HG02678 (cell line): Measurements from ENCODE around the gene FAM72C.
"Not testable (repeated sequence)": the region's sequence is repeated elsewhere in the genome, so short reads cannot be mapped to it uniquely, and the experiment has no call there.

Experiments used
- ATAC-seq: cut with Tn5 transposase; IDR thresholded peaks from one replicate; pipeline ENCODE4 v1.9.1; 2021; ENCODE audit warnings: mild to moderate bottlenecking, moderate library complexity; ENCODE audit not compliant: unreplicated experiment

Gene FAM72C

DNA sequence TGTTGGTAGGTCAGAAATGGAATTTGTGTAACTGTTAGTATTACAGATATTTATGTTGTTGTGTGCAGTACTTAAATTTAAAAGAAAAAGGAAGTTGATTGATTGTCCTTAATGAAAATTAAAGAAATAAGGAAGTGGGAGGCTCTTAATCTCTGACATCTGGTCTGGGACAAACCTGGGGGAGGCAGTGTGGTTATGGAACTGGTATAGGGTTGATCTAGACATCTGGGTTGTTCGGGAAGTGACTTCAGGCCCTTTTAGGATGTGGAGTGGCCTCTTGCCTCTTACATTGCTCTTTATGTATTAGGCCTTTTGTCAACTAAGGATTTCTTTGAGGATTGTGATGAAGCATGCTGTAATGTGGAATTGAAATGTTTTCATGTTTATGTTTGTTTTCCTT lies 16.1 kb upstream of the FAM72C start:
- ATAC-seq: not testable (repeated sequence)

DNA sequence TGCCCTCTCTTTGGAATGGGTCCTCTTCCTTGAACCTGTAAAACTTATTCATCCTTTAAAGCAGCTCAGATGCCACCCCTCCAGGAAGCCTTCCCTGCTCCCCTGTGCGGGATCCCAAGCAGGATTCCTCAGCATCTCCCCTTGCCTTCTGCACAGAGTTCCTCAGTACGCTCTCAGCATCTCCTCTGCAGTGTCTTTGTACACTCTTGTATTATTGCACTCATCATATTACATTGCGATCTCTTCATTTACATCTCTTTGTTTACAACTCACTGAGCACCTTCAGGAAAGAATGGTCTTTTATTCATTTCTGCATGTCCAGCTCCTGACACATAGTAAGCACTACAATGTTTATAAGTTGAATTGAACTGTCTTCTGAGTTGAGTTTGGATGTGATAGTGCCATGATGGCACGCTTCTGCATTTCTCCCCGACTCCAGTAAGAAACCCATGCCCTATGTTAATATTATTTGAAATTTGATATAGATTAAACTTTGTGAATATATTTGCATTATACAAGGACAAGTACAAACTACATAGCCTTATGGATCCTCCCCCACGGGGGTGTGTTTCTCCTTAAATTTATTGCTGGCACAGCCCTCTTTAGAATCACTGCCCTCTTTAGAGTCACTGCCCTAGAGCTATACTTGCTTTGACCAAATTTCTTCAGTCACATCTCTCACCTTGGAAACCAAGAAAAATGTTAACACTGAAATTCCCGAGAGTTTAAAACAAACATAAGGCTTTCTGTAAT lies 13.1 kb upstream of the FAM72C start:
- not testable (repeated sequence) for ATAC-seq

DNA sequence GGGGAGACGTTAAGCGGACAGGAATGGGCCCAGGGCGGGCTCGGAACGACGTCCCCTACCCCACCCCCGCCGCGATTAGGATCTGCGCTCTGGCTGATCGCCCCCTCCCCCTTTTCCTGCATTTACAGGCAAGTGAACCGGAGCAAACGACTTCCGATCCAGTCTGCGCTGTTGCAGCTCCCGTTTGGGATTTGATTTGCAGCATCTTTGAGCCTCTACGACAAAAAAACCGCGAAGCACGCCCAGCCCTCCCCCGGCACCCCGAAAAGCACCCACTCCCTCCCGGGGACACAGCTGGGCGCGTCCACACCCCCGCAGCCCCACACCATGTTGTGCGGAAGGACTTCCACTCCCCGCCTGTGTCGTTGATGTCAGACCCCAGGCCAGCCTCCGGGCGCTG lies 2.6 kb upstream of the FAM72C start:
- not testable (repeated sequence) for ATAC-seq

DNA sequence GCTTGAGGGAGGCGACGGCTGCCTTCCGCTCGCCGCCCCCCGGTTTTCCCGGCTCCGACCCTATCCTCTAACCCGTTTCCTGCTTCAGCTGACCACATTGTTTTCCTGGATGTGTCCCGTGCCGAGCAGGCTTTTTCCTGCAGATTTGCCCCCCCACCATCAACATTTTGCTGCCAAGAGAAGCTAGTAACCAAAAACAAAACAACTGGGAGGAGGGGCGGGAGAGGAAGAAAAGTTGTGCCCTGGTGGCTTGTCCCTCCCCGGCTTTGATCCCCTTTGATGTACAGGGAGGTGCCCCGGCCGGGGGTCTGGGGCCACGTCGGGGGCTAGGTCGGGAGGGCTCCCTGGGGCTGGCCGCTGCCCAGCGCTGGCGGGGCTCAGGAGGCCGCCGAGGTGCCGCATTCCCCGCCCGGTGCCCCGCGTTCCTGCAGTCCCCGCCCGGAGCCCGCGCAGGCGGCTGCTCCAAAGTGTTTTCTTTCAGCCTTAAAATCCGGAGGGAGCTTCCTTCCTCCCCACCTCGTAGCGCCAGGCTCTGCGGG lies 2.2 kb upstream of the FAM72C start:
- ATAC-seq: not testable (repeated sequence)

DNA sequence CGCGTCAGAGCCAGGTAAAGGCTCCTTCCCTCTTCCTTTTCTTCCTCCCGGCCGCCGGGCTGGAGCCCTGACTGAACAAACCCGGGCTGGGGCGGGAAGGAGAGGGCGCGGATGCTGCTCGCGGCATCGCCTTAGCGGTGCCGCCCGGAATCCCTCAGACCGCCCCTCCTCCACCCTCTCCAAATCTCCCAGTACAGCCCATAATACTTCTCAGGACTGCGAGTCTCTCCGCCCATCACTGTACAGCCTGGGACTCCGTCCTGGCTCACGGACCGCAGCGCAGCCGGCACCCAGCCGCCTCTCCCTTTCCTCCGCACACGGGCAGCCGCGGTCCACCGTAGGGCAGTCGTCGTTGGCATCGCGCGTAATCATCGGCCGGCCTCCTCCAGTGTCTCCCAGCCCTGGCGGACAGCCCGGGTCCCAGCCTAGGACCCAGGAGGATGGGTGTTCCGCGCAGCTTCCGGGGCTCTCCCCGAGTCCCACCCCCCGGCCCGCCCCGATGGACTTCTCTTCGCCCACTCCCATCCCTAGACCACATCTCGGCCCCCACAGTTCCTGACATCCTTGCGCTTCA lies 1.1 kb upstream of the FAM72C start:
- ATAC-seq: peak; percentile 5

DNA sequence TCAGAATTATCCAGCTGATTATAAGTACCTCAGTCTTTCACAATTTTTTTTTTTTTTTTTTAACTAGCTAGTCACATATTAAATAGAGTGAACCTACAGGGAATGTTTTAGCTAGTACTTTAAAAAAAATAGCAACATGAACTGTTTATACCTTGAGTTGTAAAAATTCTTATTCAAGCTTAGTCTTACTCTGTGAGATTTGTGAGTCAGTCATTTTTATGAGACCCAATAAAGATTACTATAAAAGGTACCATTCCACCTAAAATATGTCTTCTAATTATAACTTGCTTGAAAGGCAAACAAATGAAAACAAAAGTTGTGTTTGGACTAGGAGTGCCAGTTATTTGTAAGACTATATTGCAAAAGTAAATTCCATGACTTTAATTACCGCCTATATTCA lies 5.9 kb downstream of the FAM72C start:
- not testable (repeated sequence) for ATAC-seq

DNA sequence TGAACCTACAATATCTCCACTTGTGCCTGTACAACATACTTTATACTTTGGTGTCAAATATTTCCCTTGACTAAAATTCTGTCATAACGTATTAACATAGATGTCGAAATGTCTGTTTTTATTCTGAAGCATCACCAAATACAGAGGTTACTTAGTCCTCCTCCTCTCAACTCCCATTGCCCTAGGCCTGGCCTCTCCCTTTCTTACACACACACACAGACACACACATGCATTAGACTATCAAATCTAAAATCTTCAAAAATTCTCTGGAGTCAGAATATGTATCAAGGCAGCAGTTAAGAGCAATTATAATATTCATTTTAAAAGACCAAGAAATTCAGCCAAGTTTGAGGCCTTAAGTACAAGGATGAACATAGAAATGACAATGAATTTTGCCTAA lies 7.5 kb downstream of the FAM72C start:
- ATAC-seq: not testable (repeated sequence)

DNA sequence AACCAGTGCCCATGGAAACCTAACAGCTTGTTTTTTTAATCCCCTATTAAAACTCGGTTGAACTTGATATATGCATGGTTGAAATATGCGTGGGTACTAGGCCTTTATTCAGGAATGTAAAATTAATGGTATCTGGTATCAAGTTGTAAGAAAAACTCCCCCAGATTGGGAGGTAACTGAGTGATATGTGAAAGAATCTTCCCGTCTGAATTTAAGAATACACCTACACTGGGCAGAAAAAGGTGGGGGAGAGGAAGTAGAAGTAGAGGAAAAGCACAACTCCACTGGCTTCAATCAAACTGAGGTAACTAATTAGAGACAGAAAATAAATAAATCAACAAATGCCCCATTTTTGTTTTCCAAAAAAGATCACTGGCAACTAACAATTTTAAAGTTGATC lies 15.9 kb downstream of the FAM72C start:
- not testable (repeated sequence) for ATAC-seq

DNA sequence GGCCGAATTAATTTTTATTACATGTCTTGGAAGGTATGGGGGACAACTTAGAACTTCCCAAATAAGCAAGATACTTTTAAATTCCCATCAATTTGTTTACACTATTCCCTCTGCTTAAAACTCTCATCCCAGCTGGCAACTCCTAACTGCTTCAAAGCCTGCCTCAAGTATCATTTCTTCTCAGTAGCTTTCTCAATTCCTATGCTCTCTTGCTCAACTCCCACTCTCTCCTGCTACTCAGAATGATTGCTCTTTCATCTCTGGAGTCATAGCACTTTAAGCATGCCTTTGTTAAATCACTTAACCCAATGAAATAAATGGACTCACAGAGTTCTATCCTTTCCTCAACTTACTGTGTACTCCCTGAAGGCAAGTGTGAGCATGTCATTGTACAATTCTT lies 18.9 kb downstream of the FAM72C start:
- not testable (repeated sequence) for ATAC-seq

DNA sequence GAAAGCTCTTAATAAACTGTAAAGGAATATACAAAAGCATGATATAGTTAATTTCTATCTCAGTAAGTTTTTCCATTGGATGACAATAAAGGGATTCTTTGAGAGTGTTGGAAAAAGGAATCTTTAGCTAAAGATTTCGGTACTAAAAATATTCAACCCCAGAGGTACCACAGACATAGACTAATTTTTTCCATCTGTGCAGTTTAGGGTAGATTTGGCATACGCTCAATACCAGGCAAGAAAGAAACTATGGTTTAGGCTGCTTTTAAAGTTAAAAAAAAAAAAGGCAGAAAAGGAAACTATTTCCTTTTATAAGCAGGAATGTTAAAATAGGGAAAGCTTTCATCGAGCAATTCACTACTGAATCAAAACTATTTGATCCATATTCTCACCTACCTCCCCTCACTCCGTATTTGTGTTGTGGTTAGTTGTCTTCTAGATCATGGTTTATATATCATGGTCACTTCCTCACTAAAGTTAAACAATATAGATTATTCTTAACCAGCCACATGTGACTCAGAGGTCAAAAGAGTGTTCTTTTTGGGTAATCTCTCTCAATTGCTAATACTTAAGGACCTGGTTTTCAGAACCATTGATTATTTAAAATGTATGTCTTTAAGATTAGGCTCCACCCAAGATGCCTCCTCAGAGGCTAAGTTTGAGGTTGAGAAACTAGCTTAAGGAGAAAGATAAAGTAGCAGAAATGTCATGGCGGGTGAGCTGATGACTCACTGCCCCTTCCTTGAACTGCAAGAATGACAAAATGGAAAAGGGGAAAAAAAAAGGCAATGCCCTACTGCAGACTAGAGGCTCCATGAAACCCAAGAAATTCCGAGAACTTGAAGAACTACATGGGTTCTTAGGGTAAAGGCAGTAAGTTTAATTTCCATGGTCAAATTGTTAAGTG lies 20.0 kb downstream of the FAM72C start:
- ATAC-seq: not testable (repeated sequence)

DNA sequence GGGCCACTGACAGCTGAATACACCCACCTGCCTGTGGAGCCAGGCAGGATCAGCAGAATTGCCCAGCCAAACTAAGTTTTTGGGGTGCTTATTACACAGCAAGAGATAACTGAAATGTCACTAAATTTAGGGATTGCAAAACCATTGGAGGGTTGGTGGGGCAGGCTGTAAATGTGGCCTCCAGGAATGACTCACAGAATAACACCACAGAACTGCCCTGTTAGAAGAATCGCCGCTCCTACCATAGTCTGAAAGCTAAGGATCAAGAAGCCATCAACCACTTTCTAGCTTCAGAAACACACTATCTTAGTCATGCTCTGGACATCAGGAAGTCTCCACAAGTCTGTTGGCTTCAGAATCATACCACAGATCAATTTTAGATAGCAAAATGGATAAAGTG lies 24.0 kb downstream of the FAM72C start:
- ATAC-seq: not testable (repeated sequence)

DNA sequence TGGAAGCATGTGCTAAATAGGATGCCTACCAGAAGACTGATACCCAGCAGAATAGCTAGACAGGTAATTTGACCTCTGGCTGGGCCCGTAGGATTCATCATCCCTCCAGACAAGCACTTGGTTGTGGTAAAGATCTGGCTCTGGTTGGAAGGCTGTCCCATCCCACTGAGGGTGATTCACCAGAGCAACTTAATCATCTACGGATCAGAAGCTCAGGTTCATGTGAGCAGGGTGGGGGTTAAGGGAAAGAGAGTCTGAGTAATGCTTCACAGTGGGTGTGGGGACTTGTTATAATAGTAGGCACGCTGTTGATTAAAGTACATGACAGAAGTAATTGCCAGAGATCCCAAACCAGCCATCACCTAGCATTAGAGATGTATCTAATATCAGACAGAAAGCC lies 26.5 kb downstream of the FAM72C start:
- ATAC-seq: not testable (repeated sequence)

DNA sequence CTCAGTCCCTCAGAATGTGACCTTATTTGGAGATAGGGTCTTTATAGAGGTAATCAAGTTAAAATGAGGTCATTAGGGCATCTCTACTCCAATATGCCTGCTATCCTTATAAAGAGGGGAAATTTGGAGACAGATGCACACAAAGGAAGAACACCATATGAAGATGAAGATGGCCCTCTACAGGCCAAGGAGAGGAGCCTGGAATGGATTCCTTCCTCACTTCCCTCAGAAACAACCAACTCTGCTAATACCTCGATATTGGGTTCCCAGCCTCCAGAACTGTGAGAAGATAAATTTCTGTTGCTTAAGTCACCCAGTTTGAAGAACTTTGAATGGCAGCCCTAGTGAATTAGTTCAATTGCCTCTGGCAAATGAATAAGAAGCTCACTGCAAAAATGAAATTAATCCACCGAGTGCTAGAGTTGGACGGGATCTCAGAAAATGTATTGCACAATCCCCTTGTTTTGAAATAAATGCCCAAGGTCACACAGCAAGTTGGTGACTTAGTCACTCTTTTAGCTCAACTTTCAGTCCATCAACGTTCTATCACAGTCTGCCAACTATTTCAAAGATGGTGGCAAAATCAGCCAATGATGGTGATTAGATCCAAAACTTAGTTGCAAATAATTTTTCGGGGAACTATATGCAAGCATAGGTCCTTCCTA lies 27.1 kb downstream of the FAM72C start:
- not testable (repeated sequence) for ATAC-seq

DNA sequence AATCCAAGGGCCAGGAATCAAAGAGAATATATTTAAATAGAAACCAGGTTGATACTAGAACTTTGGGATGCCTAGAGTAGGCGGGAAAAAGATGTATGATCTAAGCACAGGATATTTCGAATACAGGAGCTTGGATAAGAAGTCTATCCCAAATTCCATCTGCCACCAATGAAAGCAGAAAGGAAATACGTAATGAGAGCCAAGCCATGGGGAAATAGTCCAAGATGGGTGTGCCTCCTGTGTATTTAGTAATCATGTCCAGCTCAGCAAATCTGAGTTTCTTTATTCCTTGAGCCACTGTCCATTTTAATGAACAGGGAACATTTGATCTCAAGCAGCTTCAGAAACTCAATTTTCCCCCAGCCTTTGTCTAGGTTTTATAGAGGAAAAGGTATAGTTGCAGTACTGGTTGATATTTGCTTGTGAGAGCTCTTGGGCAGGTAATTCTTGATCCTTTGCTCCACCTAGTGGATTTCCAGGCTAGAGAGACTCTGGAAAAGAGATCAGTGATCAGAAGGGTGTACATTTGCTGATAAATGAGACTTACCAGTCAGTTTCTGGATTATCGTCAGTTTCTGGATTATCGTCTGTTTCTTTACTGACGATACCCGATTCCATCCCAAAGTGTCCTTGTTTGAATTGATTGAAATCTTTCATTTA lies 28.3 kb downstream of the FAM72C start:
- ATAC-seq: not testable (repeated sequence)

DNA sequence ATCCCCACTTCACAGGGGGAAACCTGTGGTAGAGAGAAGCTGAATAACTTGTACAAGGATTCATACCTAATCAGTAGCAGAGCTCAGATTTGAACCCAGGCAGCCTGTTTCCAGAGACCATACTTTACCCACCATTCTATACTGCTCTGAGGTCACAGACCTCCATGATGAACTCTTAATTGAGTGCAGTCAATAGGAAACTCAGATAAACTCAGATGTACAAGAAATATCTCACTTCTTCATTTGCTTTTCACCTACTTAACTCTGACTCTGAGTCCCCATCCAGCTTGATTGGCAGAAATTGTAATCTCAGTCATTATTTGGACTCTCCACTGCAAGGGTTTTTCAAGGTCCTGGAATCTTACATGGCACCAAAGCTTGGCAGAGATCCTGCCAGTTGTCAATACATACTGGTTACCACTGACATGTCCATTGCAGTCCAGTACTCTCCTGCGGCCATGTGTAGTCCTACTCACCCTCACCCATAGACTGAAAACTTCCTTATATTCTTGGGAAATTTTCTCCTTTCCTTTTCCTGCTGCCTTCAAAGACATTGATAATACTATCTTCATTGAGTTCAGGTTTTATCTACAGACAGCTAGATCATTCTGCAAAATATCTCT lies 29.4 kb downstream of the FAM72C start:
- ATAC-seq: not testable (repeated sequence)

DNA sequence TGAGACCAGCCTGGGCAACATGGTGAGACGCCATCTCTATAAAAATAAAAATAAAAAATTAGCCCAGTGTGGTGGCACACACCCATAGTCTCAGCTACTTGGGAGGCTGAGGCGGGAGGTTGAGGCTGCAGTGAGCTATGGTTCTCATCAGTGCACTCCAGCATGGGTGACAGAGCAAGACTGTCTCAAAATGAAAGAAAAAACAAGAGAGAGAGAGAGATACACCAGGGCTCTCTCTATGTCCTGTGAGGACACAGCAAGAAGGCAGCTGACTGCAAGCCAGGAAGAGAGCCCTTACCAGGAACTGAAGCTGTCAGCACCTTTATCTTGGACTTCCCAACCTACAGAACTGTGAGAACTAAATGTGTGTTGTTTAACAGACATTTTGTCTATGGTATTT lies 32.1 kb downstream of the FAM72C start:
- not testable (repeated sequence) for ATAC-seq

DNA sequence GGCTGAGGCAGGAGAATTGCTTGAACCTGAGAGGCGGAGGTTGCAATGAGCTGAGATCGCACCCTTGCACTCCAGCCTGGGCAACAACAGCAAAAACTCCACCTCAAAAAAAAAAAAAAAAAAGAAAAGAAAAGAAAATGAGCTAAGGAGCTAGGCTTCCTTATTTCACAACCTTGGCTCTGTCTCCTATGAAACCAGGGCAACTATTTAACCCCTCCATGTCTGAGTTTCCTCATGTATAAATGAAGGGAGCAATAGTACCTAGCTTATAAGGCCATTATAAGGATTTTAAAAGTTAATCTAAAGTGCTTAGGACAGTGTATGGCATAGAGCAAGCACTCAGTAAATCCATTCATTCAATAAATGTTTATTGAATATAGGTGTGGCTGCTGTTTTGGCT lies 32.9 kb downstream of the FAM72C start:
- ATAC-seq: not testable (repeated sequence)

DNA sequence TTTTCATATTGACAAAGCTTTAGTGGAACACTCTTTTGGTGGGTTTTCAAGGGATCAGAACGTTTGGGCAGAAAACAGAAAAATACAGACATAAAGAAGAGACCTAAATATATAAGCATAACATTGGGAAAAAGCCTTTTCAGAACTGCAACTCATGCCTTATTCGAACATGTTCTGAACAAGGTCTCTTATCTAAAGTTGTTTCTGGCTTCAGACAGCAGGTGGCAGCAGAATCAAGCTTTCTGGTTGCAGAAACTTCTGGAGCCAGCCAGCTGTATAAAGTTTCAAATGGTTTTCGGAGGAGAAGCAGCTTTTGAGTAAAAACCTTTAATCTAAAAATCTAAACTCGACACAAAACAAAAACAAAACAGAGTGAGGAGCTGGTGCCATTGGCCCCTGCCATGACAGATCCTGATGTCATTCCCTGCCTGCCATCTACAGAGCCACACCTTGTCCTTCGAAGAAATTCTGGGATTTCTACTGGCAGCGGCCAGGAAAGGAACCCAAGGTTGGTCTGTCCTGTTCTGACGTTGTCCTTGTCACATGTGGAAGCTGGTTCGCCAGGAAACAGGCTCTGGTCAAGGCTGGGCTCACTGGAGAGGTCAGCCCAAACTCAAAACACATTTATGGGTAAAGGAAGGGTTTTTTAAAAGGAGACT lies 35.2 kb downstream of the FAM72C start:
- not testable (repeated sequence) for ATAC-seq

DNA sequence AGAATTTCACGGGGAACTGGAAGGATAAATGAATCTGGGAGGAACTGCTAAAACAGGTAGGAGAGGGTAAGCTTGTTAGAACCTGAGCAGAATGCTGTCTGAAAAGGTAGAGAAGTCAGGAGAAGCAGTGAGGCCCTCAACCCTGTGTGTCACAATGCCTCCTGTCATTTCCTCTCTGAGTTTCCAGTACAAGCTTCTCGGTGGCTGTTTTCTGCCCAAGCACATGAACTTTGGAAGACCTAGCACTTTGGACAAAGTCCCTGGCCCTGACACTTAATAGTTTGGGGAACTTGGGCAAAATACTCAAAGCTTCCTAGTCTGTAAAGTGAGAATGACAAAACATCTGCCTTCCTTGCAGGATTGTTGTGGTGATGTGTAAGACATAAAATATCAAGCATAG lies 52.7 kb downstream of the FAM72C start:
- ATAC-seq: not testable (repeated sequence)
